HepG2 (cell line): ENCODE results near the gene CPT1B.

ENCODE experiments used
- ARID2 ChIP-seq: sonication (generic); formaldehyde crosslinking; IDR thresholded peaks from 2 replicates; pipeline ENCODE4 v1.8.1; 2022; ENCODE audit warnings: mild to moderate bottlenecking, missing genetic modification reagents, borderline replicate concordance
- BRCA1 ChIP-seq: sonication (generic); formaldehyde crosslinking; IDR thresholded peaks from 2 replicates; pipeline ENCODE4 v1.4.0; 2020; ENCODE audit warnings: missing genetic modification reagents
- CTCF ChIP-seq: sonication (generic); formaldehyde crosslinking; IDR thresholded peaks from 2 replicates; pipeline ENCODE4 v1.5.0; 2020; ENCODE audit warnings: mild to moderate bottlenecking, missing genetic modification reagents, moderate library complexity
- FOXP1 ChIP-seq, 2 experiments: fragments of 450-650 bp in 1 of 2; IDR thresholded peaks; 2 replicates each; pipeline ENCODE4 v1.6.1; 2017 to 2018; ENCODE audit warnings: antibody characterized with exemption in 1 of 2
- POLR2AphosphoS5 ChIP-seq: IDR thresholded peaks from 2 replicates; pipeline ENCODE4 v1.6.1; 2012; ENCODE audit warnings: low read depth, low read length
- SPEN ChIP-seq: sonication (generic); formaldehyde crosslinking; IDR thresholded peaks from 2 replicates; pipeline ENCODE4 v1.5.1; 2020; ENCODE audit warnings: low read depth, mild to moderate bottlenecking, missing genetic modification reagents
- ZBTB21 ChIP-seq: sonication (generic); formaldehyde crosslinking; IDR thresholded peaks from 2 replicates; pipeline ENCODE4 v1.4.0; 2020; ENCODE audit warnings: missing genetic modification reagents
- ZNF260 ChIP-seq: sonication (generic); formaldehyde crosslinking; IDR thresholded peaks from 2 replicates; pipeline ENCODE4 v1.4.0; 2020; ENCODE audit warnings: missing genetic modification reagents, low read depth, mild to moderate bottlenecking, borderline replicate concordance
- ZNF746 ChIP-seq: sonication (generic); formaldehyde crosslinking; IDR thresholded peaks from 2 replicates; pipeline ENCODE4 v1.8.0; 2022; ENCODE audit warnings: mild to moderate bottlenecking, missing genetic modification reagents

DNA sequence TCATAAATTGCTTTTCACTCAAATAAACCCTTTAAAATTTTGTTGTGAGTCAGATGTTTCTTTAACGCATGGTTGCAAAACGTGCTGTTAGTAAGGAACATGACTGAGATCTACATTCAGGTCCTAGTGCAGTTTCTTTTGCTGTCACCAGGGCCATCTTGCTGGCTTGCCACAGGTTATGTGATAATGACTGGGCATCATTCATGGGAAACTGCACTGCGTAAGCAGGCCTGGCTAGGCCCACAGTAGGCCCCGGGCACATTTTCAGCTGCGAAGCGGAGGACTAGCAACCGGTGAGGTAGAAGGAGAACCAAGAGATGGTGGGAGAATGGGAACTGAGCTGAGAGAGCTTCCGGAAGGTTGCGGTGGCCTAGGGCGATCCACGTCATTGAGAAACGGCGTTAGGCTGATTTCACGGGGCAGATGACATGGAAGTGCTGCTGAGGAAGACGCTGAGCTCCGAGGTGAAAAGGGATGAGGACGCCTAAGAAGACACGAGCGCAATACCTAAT is 35.8 kb downstream of the CPT1B start:
- TF ChIP-seq BRCA1 (CRISPR knock-in tag): no peak
- TF ChIP-seq ZBTB21 (CRISPR knock-in tag): no peak
- TF ChIP-seq CTCF (CRISPR knock-in tag): no peak
- no peak for TF ChIP-seq FOXP1 (IDR thresholded peaks at IDR 0.05)
- no peak for TF ChIP-seq FOXP1 (CRISPR knock-in tag; IDR thresholded peaks at IDR 0.05)
- TF ChIP-seq POLR2AphosphoS5: no peak
- no peak for TF ChIP-seq SPEN (CRISPR knock-in tag)
- no peak for TF ChIP-seq ZNF746 (CRISPR knock-in tag)
- no peak for TF ChIP-seq ARID2 (CRISPR knock-in tag)
- TF ChIP-seq ZNF260: no peak
